Fibroblast of lung (primary cell): Measurements from ENCODE around the gene CPN2.

Experiments
- CTCF ChIP-seq, 2 donors: IDR thresholded peaks in 1 of 2; conservative IDR thresholded peaks in 1 of 2; 1 replicate in 1 of 2; 2 replicates in 1 of 2; pipeline ENCODE4 v1.5.1; 2011 to 2012; ENCODE audit warnings: low read length in 2 of 2, control low read depth in 1 of 2, inconsistent platforms in 1 of 2, low read depth in 1 of 2, mild to moderate bottlenecking in 1 of 2
- EZH2 ChIP-seq: IDR thresholded peaks from 2 replicates; pipeline ENCODE4 v1.5.1; 2012; ENCODE audit warnings: low read length, control low read depth, mild to moderate bottlenecking; ENCODE audit errors: missing control alignments

- TF ChIP-seq EZH2 = no peak
- TF ChIP-seq CTCF (conservative IDR thresholded peaks at IDR 0.05 in 1 of 2, IDR thresholded peaks at IDR 0.05 in 1 of 2; ENCODE audit: low read depth in 1 of 2, low read length in 2 of 2) = no peak
Observed at GRCh38 chr3:194306771-194307640, 44.1 kb downstream of the CPN2 start.
